GM12878 (cell line): Measurements from ENCODE around the gene SLC6A17. TPM values are rescaled to one million over a fixed set of nuclear protein-coding genes. Genes with fewer than 3 reads are reported as not detected.

Source experiments
- ATAC-seq: fragments of 200-7000 bp; cut with Tn5 transposase; 3 replicates; pipeline ENCODE4 v1.9.1; 2020; ENCODE audit warnings: mild to moderate bottlenecking, moderate library complexity
- BruUV-seq: library from RNA; stranded (reverse); fragments of 400-500 nt; replicated peaks from 2 replicates; lab custom pipeline; 2021; lab: Mats Ljungman, UMichigan
- CTCF ChIA-PET: fragments of 300-600 bp; sonication (Branson Sonifier 250); formaldehyde crosslinking; extraction: SDS; loops from one replicate; lab custom pipeline; 2021; ENCODE audit warnings: inconsistent platforms; lab: Yijun Ruan, JAX
- POLR2A ChIA-PET: fragments of 350-600 bp; formaldehyde crosslinking; extraction: SDS; loops from one replicate; lab custom pipeline; 2021; ENCODE audit warnings: inconsistent platforms; lab: Charles Lee
- RAD21 ChIA-PET: fragments of 300-600 bp; sonication (Branson Sonifier 250); formaldehyde crosslinking; loops from one replicate; lab custom pipeline; 2023; ENCODE audit warnings: antibody characterized with exemption; ENCODE audit not compliant: unreplicated experiment; lab: Charles Lee
- SMC1A ChIA-PET: fragments of 300-600 bp; sonication (Branson Sonifier 250); formaldehyde crosslinking; loops from one replicate; lab custom pipeline; 2023; ENCODE audit not compliant: unreplicated experiment, uncharacterized antibody; lab: Charles Lee
- DNase-seq: peaks from one replicate; pipeline ENCODE4 v3.0.0-alpha.2; 2011; ENCODE audit warnings: low read depth, low spot score
- FAIRE-seq: peaks from 3 replicates; lab custom pipeline; 2011; peaks lifted over from hg19 to GRCh38; lab: Jason Lieb, UNC
- H2AFZ ChIP-seq: 2 replicates; pipeline ENCODE4 v1.6.0; 2011; ENCODE audit warnings: low read depth, low read length, control low read depth; ENCODE audit not compliant: control insufficient read depth
- H3K27ac ChIP-seq: 2 replicates; pipeline ENCODE4 v1.5.1; 2011; ENCODE audit warnings: control low read depth; ENCODE audit not compliant: control insufficient read depth, insufficient read depth
- H3K27me3 ChIP-seq, 2 experiments: replicated peaks in 1 of 2; 2 replicates each; pipeline versions ENCODE4 v1.6.0 to v1.6.1; 2011; ENCODE audit warnings: low read length in 1 of 2; ENCODE audit not compliant: control insufficient read depth in 2 of 2, insufficient read depth in 2 of 2
- H3K36me3 ChIP-seq, 2 experiments: 2 replicates each; pipeline ENCODE4 v1.5.1; 2011; ENCODE audit warnings: low read length in 1 of 2; ENCODE audit not compliant: control insufficient read depth in 2 of 2, insufficient read depth in 2 of 2
- H3K4me1 ChIP-seq: 2 replicates; pipeline ENCODE4 v1.6.1; 2011; ENCODE audit warnings: mild to moderate bottlenecking, low read length, moderate library complexity, mixed read lengths; ENCODE audit not compliant: control insufficient read depth, insufficient read depth
- H3K4me2 ChIP-seq: 2 replicates; pipeline ENCODE4 v1.6.0; 2011; ENCODE audit warnings: control low read depth; ENCODE audit not compliant: control insufficient read depth, insufficient read depth
- H3K4me3 ChIP-seq: fragments of 200-600 bp; sonication (generic); 2 replicates; pipeline ENCODE4 v1.5.1; 2016
- H3K79me2 ChIP-seq: 2 replicates; pipeline ENCODE4 v1.6.0; 2011; ENCODE audit warnings: low read length; ENCODE audit not compliant: control insufficient read depth, insufficient read depth
- H3K9ac ChIP-seq: 2 replicates; pipeline ENCODE4 v1.8.0; 2011; ENCODE audit warnings: low read length, control low read depth, mixed read lengths; ENCODE audit not compliant: control insufficient read depth, insufficient read depth
- H3K9me3 ChIP-seq: replicated peaks from 3 replicates; pipeline ENCODE4 v1.5.1; 2011; ENCODE audit warnings: mild to moderate bottlenecking, low read length; ENCODE audit not compliant: control insufficient read depth, insufficient read depth
- H4K20me1 ChIP-seq: 2 replicates; pipeline ENCODE4 v1.6.0; 2011; ENCODE audit not compliant: control insufficient read depth, insufficient read depth
- ASH2L ChIP-seq: fragments of 300-600, 200-600 bp; sonication (generic); IDR thresholded peaks from 2 replicates; pipeline ENCODE4 v1.6.1; 2017; ENCODE audit warnings: low read depth, mild to moderate bottlenecking, borderline replicate concordance
- CBX3 ChIP-seq: fragments of 200-600 bp; sonication (generic); IDR thresholded peaks from 2 replicates; pipeline ENCODE4 v1.6.1; 2016; ENCODE audit warnings: low read depth, borderline replicate concordance
- GABPA ChIP-seq: IDR thresholded peaks from 2 replicates; pipeline ENCODE4 v1.6.1; 2014; ENCODE audit warnings: antibody characterized with exemption, low read depth, mild to moderate bottlenecking, inconsistent platforms
- HCFC1 ChIP-seq: fragments of 150-350 bp; IDR thresholded peaks from 2 replicates; pipeline ENCODE4 v1.6.1; 2014; ENCODE audit warnings: low read length
- MYC ChIP-seq: IDR thresholded peaks from 2 replicates; pipeline ENCODE4 v1.6.1; 2011; ENCODE audit warnings: mild to moderate bottlenecking, low read length, moderate library complexity, inconsistent platforms; ENCODE audit not compliant: insufficient read depth, insufficient replicate concordance, insufficient read length, severe bottlenecking
- SMAD1 ChIP-seq: fragments of 450-650 bp; IDR thresholded peaks from 2 replicates; pipeline ENCODE4 v1.6.1; 2018; ENCODE audit warnings: mild to moderate bottlenecking, low read depth; ENCODE audit not compliant: partially characterized antibody
- SMARCA5 ChIP-seq: fragments of 450-650 bp; IDR thresholded peaks from 2 replicates; pipeline ENCODE4 v1.6.1; 2017; ENCODE audit warnings: mild to moderate bottlenecking
- SREBF1 ChIP-seq: IDR thresholded peaks from 2 replicates; pipeline ENCODE4 v1.6.1; 2012; ENCODE audit warnings: mild to moderate bottlenecking, low read length
- STAT3 ChIP-seq: IDR thresholded peaks from 2 replicates; pipeline ENCODE4 v1.6.1; 2011; ENCODE audit warnings: low read depth, low read length, improper control_type of control experiment
- whole genome bisulfite sequencing: methylation state at CpG from one replicate; pipeline ENCODE4 v1.1.6; 2016; ENCODE audit warnings: low lambda C conversion rate; ENCODE audit not compliant: insufficient replicate concordance, insufficient coverage; ENCODE audit errors: missing lambda C conversion rate; 5-methylcytosine and 5-hydroxymethylcytosine counted together
- in situ Hi-C: fragments of 300-500 bp; cut with MboI; formaldehyde crosslinking; loops from 9 replicates; pipeline ENCODE4 v1.14.3; 2018; ENCODE audit warnings: mixed read lengths
- intact Hi-C: fragments of 100-400 bp; cut with micrococcal nuclease; formaldehyde crosslinking; loops from one replicate; pipeline ENCODE4 v1.14.2; 2022; ENCODE audit not compliant: unreplicated experiment
- polyA plus RNA-seq, 11 experiments: library from polyadenylated mRNA; depleted of rRNA in 4 of 11; unstranded in 6 of 11; stranded (reverse) in 5 of 11; fragments of >200 nt; fragmentation: Nextera tagmentation in 4 of 11; fragmentation: Illumina TruSeq in 1 of 11; extraction: Ambion mirVana in 4 of 11; extraction: Trizol in 1 of 11; gene quantifications; 1 replicate in 1 of 11; 2 replicates in 10 of 11; pipeline versions ENCODE4 v1.2.1 to v1.2.3, GENCODE V29; 2011 to 2016; ENCODE audit warnings: inconsistent platforms in 2 of 11, missing spikeins in 2 of 11, low read depth in 1 of 11
- total RNA-seq, 4 experiments: library from RNA; depleted of rRNA in 3 of 4; stranded (reverse); fragments of >200 nt in 3 of 4; fragmentation: Illumina TruSeq in 1 of 4; extraction: Trizol in 1 of 4; gene quantifications; 2 replicates each; pipeline versions ENCODE4 v1.2.1 to v1.2.3, GENCODE V29; 2013 to 2021

The SLC6A17 gene
- total and polyA plus RNA-seq, 10 of the 15 experiments (the other 5 are each of a cell fraction or from before 2014, with no cell fraction given): not detected

DNA sequence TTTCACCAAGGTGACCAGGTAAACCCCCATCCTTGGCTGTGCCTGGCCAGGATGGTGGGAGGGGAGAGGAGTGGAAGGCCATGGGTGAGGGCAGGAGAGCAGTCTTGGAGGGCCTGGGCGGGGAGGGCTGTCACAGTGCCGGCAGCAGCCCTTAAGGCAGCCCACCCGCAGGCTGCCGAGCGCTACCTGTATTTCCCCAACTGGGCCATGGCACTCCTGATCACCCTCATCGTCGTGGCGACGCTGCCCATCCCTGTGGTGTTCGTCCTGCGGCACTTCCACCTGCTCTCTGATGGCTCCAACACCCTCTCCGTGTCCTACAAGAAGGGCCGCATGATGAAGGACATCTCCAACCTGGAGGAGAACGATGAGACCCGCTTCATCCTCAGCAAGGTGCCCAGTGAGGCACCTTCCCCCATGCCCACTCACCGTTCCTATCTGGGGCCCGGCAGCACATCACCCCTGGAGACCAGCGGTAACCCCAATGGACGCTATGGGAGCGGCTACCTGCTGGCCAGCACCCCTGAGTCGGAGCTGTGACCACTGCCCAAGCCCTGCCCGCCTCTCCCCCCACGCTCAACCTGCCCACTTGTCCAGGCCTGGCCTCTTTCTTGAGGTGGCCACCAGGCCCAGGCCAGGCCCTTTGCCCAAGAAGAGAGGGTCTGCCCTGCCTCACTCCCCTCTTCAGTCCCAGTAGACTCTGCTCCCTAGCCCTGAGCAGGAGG lies 47.8 kb downstream of the SLC6A17 start (continued):
- TF ChIP-seq MYC (no peak), HCFC1 (no peak), GABPA (no peak), SREBF1 (no peak)

DNA sequence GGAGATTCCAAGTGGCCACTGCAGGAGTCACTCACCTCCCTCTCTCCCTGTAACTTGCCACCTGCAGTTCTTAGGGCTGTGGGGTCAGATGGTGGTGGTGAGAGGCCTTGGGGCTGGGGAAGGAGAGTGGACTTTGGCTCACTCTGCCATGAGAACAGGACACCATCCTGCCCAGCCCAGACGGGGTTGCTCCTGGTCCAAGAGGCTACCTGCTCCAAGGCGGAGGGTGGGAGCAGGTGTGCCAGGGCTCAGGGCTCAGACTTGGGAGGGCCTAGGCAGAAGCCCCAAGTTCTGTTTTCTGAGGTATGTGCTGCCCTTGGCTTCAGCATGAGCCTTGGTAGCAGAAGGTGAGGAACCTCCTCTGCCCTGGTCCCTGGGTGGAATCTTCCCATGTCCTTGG lies 48.5 kb downstream of the SLC6A17 start:
- Histone ChIP-seq H3K4me3 (no peak overlapping the region), H3K27ac (no peak overlapping the region), H3K4me2 (no peak overlapping the region), H3K9me3 (no peaks in the 10 kb centered on the region), H3K9ac (no peak overlapping the region), H2AFZ (no peak overlapping the region), H3K4me1 (no peaks in the 10 kb centered on the region), H4K20me1 (no peaks in the 10 kb centered on the region), H3K27me3 (peaks cover 0 to 2% of the 10 kb centered on the region in 2 experiments; a peak in 2 of 4 replicates), H3K79me2 (no peaks in the 10 kb centered on the region), H3K36me3 (no peaks in the 10 kb centered on the region)
- in situ Hi-C loops (no loop called here), intact Hi-C loops (no loop called here)
- BruUV-seq: no TSS peak
- CTCF ChIA-PET: interaction anchor here (2.6 to 3.4 kb wide), 2 partner anchors 119 to 262 kb away, joined by 14 to 78 read pairs; no protein-coding TSS in a partner anchor
- POLR2A ChIA-PET: no interaction called here
- FAIRE-seq (no peak), DNase-seq (no peak), ATAC-seq (no peak)
- SMC1A ChIA-PET: no interaction called here
- WGBS: 7% methylated on average over 2 of the region's 2 CpGs
- TF ChIP-seq SMARCA5 (no peak), CBX3 (no peak), STAT3 (no peak), ASH2L (no peak), SMAD1 (no peak)
- RAD21 ChIA-PET: interaction anchor here (1.2 to 2.3 kb wide), 2 partner anchors 262 to 297 kb away, joined by 3 to 20 read pairs; no protein-coding TSS in a partner anchor
